Measurements from ENCODE around the gene TXNDC11. TPM values are rescaled to one million over a fixed set of nuclear protein-coding genes. Genes with fewer than 3 reads are reported as not detected.
A peak's percentile ranks its signal among the peaks of the same experiment; 100 is the strongest.

TXNDC11 gene
- total and polyA plus RNA-seq, 10 of the 15 experiments (the other 5 are each of a cell fraction or from before 2014, with no cell fraction given) = 1.7 to 86.7 (median 54.4) TPM

- peaks cover 25 to 43% of the 10 kb centered on the region in 2 experiments for H3K36me3 ChIP-seq (ENCODE audit: control insufficient read depth in 2 of 2, insufficient read depth in 2 of 2, low read length in 1 of 2)
- H3K4me2 ChIP-seq (ENCODE audit: control insufficient read depth, insufficient read depth) = peak overlapping the region; percentile 27
- BruUV-seq (replicated peaks) = no TSS peak
- H3K79me2 ChIP-seq (ENCODE audit: control insufficient read depth, insufficient read depth, low read length) = peaks cover 12% of the 10 kb centered on the region
- no peaks in the 10 kb centered on the region for H3K9me3 ChIP-seq (replicated peaks; ENCODE audit: control insufficient read depth, insufficient read depth, low read length)
- peaks cover 51% of the 10 kb centered on the region for H3K4me1 ChIP-seq (ENCODE audit: control insufficient read depth, insufficient read depth, low read length)
- intact Hi-C loops (cut with micrococcal nuclease; ENCODE audit: unreplicated experiment) (no loop called here), in situ Hi-C loops (cut with MboI) (no loop called here)
- POLR2A ChIA-PET = interaction anchor here (0.5 to 6.0 kb wide), 22 partner anchors 9 to 234 kb away, joined by 3 to 63 read pairs (median 4); partner anchors contain the start of genes SNN and TXNDC11
- no peaks in the 10 kb centered on the region for H3K27me3 ChIP-seq (replicated peaks in 1 of 2; ENCODE audit: control insufficient read depth in 2 of 2, insufficient read depth in 2 of 2, low read length in 1 of 2)
- CTCF ChIA-PET = interaction anchor here (0.6 to 4.3 kb wide), 22 partner anchors 9 to 293 kb away, joined by 3 to 34 read pairs (median 5); partner anchors contain the start of gene ZC3H7A
- no peak overlapping the region for H3K4me3 ChIP-seq
- DNase-seq (ENCODE audit: low read depth, low spot score) = peak; percentile 89
- SMC1A ChIA-PET (ENCODE audit: uncharacterized antibody, unreplicated experiment) = interaction anchor here (0.8 to 4.9 kb wide), 33 partner anchors 9 to 724 kb away, joined by 3 to 46 read pairs (median 6); partner anchors contain the start of genes SNN and TXNDC11
- 0% methylated on average over 3 of the region's 3 CpGs for WGBS (ENCODE audit: insufficient coverage, insufficient replicate concordance, low lambda C conversion rate, missing lambda C conversion rate)
- RAD21 ChIA-PET (ENCODE audit: unreplicated experiment) = interaction anchor here (0.6 to 3.3 kb wide), 28 partner anchors 9 to 293 kb away, joined by 3 to 34 read pairs (median 5); partner anchors contain the start of genes LITAF, SNN, TXNDC11 and ZC3H7A
- H3K27ac ChIP-seq (ENCODE audit: control insufficient read depth, insufficient read depth) = peak overlapping the region; percentile 68
- FAIRE-seq = peak; percentile 87
- no peaks in the 10 kb centered on the region for H4K20me1 ChIP-seq (ENCODE audit: control insufficient read depth, insufficient read depth)
- peak; percentile 95 for ATAC-seq
- no peak overlapping the region for H2AFZ ChIP-seq (ENCODE audit: control insufficient read depth, low read depth, low read length)
- H3K9ac ChIP-seq (ENCODE audit: control insufficient read depth, insufficient read depth, low read length) = no peak overlapping the region
- TF ChIP-seq NBN (IDR thresholded peaks at IDR 0.05) = peak; percentile 87
- TF ChIP-seq IRF4 (IDR thresholded peaks at IDR 0.05; ENCODE audit: low read depth, low read length) = 0 out of 2 replicates have a peak, but pooled peaks have one; percentile 36
- no peak for TF ChIP-seq SUPT20H (IDR thresholded peaks at IDR 0.05; ENCODE audit: borderline replicate concordance, control insufficient read depth, low read depth, low read length)
- peak; percentile 75; the same call in 1 of the 2 replicates for TF ChIP-seq MXI1 (IDR thresholded peaks at IDR 0.05; ENCODE audit: low read depth, low read length)
- TF ChIP-seq MEF2B (IDR thresholded peaks at IDR 0.05; ENCODE audit: partially characterized antibody, poor library complexity, severe bottlenecking) = peak; percentile 19
- TF ChIP-seq SMARCA5 (IDR thresholded peaks at IDR 0.05) = peak; percentile 38
- peak; percentile 10; the same call in 1 of the 2 replicates for TF ChIP-seq CREM (IDR thresholded peaks at IDR 0.05; ENCODE audit: low read depth)
- peak; percentile 98 for TF ChIP-seq DPF2 (IDR thresholded peaks at IDR 0.05)
- TF ChIP-seq CHD2 (IDR thresholded peaks at IDR 0.05; ENCODE audit: borderline replicate concordance, low read depth, low read length) = 0 out of 2 replicates have a peak, but pooled peaks have one; percentile 55
- no peak for TF ChIP-seq FOXM1 (IDR thresholded peaks at IDR 0.05; ENCODE audit: low read depth, low read length)
- TF ChIP-seq SKIL (IDR thresholded peaks at IDR 0.05; ENCODE audit: low read depth, poor library complexity, severe bottlenecking) = peak; percentile 66
- no peak for TF ChIP-seq PAX8 (IDR thresholded peaks at IDR 0.05)
- peak; percentile 38; the same call in 1 of the 2 replicates for TF ChIP-seq TBL1XR1 (IDR thresholded peaks at IDR 0.05; ENCODE audit: low read depth, low read length)
- 0 out of 2 replicates have a peak, but pooled peaks have one; percentile 56 for TF ChIP-seq PML (IDR thresholded peaks at IDR 0.05; ENCODE audit: low read length)
- TF ChIP-seq TCF3 (IDR thresholded peaks at IDR 0.05; ENCODE audit: borderline replicate concordance, insufficient read depth, low read depth, low read length) = 0 out of 2 replicates have a peak, but pooled peaks have one; percentile 17
- no peak; the same call in 1 of the 2 replicates for TF ChIP-seq BACH1 (IDR thresholded peaks at IDR 0.05; ENCODE audit: borderline replicate concordance)
- peak; percentile 58; the same call in 1 of the 2 replicates for TF ChIP-seq PAX5 (IDR thresholded peaks at IDR 0.05; ENCODE audit: borderline replicate concordance, low read depth, low read length)
- TF ChIP-seq MLLT1 (IDR thresholded peaks at IDR 0.05) = peak; percentile 79
- TF ChIP-seq NFXL1 (IDR thresholded peaks at IDR 0.05; ENCODE audit: borderline replicate concordance) = no peak
- TF ChIP-seq RFX5 (IDR thresholded peaks at IDR 0.05; ENCODE audit: low read depth, low read length) = 0 out of 2 replicates have a peak, but pooled peaks have one; percentile 30
- TF ChIP-seq MYB (IDR thresholded peaks at IDR 0.05; ENCODE audit: borderline replicate concordance, low read depth, low read length) = no peak; the same call in 1 of the 2 replicates
Observed at GRCh38 chr16:11689031-11689840, 53.4 kb downstream of the TXNDC11 start.
